HG02884 (cell line): Measurements from ENCODE around the gene FXYD4.
"Not testable (repeated sequence)": the region's sequence is repeated elsewhere in the genome, so short reads cannot be mapped to it uniquely, and the experiment has no call there.

Source experiments
- ATAC-seq: cut with Tn5 transposase; IDR thresholded peaks from one replicate; pipeline ENCODE4 v1.9.1; 2021; ENCODE audit warnings: mild to moderate bottlenecking, moderate library complexity; ENCODE audit not compliant: unreplicated experiment

FXYD4 gene

GRCh38 chr10:43374194-43374593 lies 2.8 kb downstream of the FXYD4 start:
- ATAC-seq: no peak

DNA sequence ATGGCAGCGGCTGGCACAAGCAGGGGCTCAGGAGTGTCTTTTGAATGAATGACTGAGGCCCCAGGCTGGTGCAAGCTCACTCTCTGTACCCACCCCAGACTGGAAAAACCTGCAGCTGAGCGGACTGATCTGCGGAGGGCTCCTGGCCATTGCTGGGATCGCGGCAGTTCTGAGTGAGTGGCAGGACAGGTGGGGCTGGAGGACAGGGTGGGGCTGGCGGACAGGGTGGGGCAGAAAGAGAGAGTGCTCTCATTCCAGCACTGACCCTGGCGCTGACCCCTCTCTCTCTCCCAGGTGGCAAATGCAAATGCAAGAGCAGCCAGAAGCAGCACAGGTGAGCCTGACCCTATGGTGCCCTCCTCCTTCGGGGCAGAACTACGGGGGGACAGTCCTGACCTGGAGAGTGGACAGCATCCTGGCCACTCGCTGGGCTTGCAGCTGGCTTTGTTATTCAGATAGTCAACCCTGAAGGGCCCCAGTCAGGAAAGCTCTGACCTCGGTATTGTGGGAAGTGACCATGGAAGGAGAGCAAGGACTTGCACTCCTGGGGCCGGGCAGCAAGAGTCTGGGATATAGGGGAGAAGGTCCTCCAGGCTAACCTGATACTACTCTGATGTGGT lies 4.1 kb downstream of the FXYD4 start:
- ATAC-seq: no peak

DNA sequence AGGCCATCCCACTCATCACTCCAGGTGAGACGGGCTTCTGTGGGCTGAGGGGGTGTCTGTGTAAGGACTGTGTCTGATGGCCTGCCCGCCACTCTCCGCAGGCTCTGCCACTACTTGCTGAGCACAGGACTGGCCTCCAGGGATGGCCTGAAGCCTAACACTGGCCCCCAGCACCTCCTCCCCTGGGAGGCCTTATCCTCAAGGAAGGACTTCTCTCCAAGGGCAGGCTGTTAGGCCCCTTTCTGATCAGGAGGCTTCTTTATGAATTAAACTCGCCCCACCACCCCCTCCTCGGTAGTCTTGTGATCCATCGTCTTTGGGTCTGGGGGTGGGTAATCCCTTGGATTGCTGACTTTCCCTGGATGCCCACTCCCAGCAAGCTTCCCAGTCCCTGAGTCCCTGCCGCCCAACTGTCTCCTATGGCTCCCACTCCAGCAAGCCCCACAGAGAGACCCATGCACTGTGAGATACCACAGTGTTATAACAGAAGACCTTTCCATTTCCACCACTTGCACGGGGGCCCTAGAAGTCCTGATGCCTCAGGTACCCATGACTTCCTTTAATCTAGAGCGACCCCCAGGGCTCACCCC lies 4.7 kb downstream of the FXYD4 start:
- ATAC-seq: no peak

GRCh38 chr10:43376828-43377423 lies 5.5 kb downstream of the FXYD4 start:
- no peak for ATAC-seq

DNA sequence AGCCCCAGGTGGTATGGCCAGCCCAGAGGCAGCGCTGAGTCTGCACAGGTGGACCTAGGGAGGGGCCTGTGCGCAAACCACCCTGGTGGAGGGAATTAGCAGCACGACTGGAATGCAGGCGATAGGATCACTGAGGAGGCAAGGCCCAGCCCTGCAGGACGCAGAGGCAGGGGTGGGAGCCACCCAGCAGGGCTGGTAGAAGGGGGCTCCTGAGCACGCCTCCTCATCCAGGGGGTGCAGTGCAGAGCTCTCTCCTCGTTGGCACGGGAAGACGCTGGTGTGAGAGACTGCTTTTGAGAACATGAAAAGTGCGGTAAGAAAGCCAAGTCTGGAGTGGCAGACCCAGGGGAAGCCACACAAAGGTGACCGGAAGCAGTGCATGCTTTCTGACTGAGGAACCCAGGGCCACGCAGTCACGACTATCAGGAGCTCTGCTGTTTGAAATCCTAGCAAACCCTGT lies 6.0 kb downstream of the FXYD4 start:
- ATAC-seq: no peak

DNA sequence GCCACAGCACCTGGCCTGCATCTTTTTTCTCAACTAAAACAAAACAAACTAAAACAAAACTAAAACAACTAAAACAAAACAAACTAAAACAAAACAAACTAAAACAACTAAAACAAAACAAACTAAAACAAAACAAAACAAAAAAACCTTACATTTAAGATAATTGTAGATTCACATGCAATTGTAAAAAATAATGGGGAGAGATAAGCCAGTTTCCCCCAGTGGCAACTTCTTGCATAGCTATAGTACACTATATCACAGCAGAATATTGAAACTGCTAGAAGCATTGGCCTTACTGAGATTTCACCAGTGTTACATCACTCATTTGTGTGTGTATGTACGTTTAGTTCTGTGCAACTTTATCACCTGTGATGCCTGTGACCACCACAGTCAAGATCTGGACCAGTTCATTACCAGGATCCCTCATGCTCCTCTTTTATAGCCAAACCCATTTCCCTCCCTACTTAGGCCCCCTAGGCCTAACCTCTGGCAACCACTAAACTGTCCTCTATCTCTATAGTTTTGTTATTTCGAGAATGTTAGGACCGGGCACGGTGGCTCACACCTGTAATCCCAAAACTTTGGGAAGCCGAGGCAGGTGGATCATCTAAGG lies 9.3 kb downstream of the FXYD4 start:
- ATAC-seq: no peak

DNA sequence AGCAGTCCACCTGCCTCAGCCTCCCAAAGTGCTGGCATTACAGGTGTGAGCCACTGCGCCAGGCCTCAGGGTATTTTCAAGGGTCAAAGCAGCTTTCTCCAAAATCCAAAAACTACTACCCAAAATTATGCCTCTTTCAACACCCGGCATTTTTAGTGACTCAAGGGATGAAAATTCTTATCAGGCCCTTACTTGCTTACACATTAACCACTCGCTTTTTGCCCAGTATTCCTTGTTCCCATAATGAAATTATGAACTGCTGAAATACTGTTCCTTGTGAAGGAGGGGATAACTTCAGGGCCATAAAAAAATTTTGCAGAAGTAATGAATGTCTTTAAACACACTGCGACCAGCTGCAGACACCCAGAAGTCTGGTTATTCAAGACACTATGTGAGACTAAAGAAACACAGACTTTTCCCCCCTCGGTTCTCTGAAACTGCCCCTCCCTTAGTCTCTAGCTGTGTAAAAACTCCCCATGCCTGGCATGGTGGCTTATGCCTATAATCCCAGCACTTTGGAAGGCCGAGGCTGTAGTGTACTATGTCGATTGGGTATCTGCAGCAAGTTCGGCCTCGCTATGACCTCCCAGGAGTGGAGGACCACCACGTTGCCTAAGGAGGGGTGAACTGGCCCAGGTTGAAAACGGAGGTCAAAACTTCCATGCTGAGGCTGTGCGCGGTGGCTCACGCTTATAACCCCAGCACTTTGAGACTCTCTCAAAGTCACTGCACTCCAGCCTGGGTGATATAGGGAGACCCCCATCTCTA lies 12.0 kb downstream of the FXYD4 start:
- ATAC-seq: no peak

DNA sequence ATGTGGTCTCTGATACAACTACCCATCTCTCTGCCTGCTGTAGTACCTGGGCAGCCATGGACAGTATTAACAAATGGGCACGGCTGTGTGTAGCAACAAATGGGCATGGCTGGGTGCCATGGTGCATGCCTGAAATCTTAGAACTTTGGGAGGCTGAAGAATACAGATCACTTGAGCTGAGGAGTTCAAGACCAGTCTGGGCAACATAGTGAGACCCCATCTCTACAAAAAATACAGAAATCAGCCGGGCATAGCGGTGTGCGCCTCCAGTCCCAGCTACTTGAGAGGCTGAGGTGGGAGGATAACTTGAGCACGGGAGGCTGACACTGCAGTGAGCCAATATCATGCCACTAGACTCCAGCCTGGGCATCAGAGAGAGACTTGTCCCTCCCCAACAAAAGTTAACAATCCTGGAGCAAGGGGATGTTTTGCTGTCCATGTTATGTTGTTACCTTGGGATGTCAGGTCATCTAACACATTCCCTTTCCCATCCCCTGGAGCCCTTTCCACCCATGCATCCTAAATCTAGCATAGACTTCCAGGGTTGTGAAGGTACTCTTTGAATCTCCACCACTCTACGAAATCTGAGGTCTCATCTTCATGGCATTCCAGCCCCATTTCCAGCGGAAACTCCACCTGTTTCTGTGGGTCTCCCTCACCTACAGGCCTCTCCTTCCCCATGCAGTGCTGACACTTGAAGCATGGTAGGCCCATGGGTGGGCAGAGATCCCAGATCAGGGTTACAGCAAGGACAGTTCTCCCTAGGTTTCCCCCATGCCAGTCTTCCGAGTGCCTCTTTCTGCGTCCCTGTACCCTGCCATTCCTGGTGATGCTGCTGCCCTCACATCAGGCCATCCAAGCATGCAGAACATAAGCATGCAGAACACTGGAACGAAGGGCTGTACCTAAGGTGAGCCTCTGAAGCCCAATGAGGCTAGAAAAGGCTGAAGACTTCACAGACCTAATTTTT lies 13.1 kb downstream of the FXYD4 start:
- ATAC-seq: no peak

DNA sequence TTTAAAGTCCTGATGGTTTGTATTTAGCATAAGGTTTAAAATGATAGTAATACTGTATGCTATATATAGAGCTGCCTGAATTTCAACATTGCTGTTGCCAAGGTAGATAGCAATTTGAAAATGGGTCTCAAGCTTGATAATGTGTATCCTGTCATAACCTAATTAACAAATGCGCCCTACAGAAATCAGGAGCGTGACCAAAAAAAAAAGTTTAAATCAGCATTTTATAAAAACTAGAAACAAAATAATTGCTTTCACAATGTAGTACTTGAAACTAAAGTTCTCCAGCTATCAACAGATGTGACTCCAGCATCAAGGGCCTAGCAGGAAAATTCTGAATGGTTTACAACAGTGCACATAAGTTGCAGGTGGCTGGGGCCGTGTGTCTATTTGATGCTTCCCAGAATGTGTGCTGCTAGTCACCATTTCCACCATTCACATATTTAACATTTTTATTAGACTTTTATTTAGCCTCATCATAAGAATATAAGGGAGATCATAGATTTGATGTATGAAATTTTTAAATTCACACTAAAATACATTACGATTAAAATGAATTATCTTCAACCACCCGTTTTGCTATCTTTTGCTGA lies 14.1 kb downstream of the FXYD4 start:
- no peak for ATAC-seq

- no peak for ATAC-seq
Observed at GRCh38 chr10:43386549-43386948, 15.1 kb downstream of the FXYD4 start.

GRCh38 chr10:43386981-43387677 lies 15.7 kb downstream of the FXYD4 start:
- ATAC-seq: no peak

- ATAC-seq: no peak
Observed at GRCh38 chr10:43387678-43388032, 16.2 kb downstream of the FXYD4 start.

DNA sequence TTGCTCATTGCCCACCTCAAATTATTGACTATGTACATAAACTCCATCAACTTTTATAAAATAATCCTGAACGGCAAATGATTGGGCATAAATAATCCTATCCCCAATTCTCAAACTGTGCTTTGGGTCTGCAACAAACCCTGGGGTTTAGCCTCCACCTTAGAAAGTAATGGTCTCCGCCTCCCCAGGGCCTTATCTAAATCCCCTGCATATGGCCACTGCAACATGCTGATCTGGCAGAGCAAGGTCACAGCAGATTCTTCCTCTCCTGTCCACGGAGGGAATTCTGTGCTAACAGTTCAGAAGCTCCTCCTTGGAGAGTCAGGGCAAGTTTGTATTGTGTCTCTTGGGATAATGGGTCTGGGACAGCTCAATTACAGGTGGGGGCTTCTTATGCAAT lies 18.4 kb downstream of the FXYD4 start:
- no peak for ATAC-seq

- no peak for ATAC-seq
Observed at GRCh38 chr10:43390333-43390732, 18.9 kb downstream of the FXYD4 start.

GRCh38 chr10:43390759-43391158 lies 19.3 kb downstream of the FXYD4 start:
- ATAC-seq: no peak

- ATAC-seq: no peak
Observed at GRCh38 chr10:43391496-43391895, 20.1 kb downstream of the FXYD4 start.

DNA sequence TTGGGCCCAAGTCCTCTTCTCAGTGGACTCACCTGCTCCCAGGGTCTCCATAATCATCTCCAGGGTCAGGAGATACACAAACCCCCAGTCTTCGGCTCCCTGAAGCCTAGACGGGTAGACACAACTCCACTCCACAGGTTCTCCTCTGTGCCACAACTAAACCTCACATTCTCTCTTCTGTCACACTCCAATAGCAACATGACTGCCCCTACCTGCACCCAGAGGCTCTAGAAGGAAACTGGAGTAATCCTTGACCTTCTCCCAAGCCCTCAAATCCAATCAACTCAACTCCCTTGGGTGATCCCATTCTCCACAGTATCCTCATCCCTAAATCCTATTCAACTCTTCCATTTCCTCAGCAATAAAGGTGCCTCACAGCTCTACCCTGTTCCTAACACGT lies 21.3 kb downstream of the FXYD4 start:
- ATAC-seq: no peak

GRCh38 chr10:43393186-43393585 lies 21.8 kb downstream of the FXYD4 start:
- not testable (repeated sequence) for ATAC-seq

GRCh38 chr10:43393606-43394360 lies 22.3 kb downstream of the FXYD4 start:
- ATAC-seq: no peak
